ENCODE data around the gene DCXR. TPM values are rescaled to one million over a fixed set of nuclear protein-coding genes. Genes with fewer than 3 reads are reported as not detected.

Gene DCXR
- total RNA-seq, 2 donors from 2014 or later = 63.1 to 91.0 TPM

- ATAC-seq (replicated peaks) = no peak
- H3K4me1 Mint-ChIP-seq = no peaks in the 10 kb centered on the region
- no peak overlapping the region for H3K27ac Mint-ChIP-seq
- no peaks in the 10 kb centered on the region for H3K27me3 Mint-ChIP-seq
- no peaks in the 10 kb centered on the region for H3K36me3 Mint-ChIP-seq (ENCODE audit: low read depth)
- no peaks in the 10 kb centered on the region for H3K9me3 Mint-ChIP-seq
- no peak overlapping the region for H3K4me3 Mint-ChIP-seq
Measured at GRCh38 chr17:82001571-82002056, 35.9 kb downstream of the DCXR start.

- H3K4me1 Mint-ChIP-seq = no peaks in the 10 kb centered on the region
- H3K9me3 Mint-ChIP-seq = no peaks in the 10 kb centered on the region
- no peaks in the 10 kb centered on the region for H3K36me3 Mint-ChIP-seq (ENCODE audit: low read depth)
- no peak for ATAC-seq (replicated peaks)
- no peak overlapping the region for H3K4me3 Mint-ChIP-seq
- no peak overlapping the region for H3K27ac Mint-ChIP-seq
- H3K27me3 Mint-ChIP-seq = no peaks in the 10 kb centered on the region
Measured at GRCh38 chr17:82000803-82001570, 36.5 kb downstream of the DCXR start.

- H3K9me3 Mint-ChIP-seq = no peaks in the 10 kb centered on the region
- H3K27me3 Mint-ChIP-seq = no peaks in the 10 kb centered on the region
- no peak overlapping the region for H3K27ac Mint-ChIP-seq
- ATAC-seq (replicated peaks) = no peak
- H3K4me1 Mint-ChIP-seq = no peaks in the 10 kb centered on the region
- no peaks in the 10 kb centered on the region for H3K36me3 Mint-ChIP-seq (ENCODE audit: low read depth)
- H3K4me3 Mint-ChIP-seq = no peak overlapping the region
Measured at GRCh38 chr17:81999976-82000802, 37.3 kb downstream of the DCXR start.

- H3K27ac Mint-ChIP-seq = no peak overlapping the region
- no peaks in the 10 kb centered on the region for H3K4me1 Mint-ChIP-seq
- H3K4me3 Mint-ChIP-seq = no peak overlapping the region
- no peaks in the 10 kb centered on the region for H3K36me3 Mint-ChIP-seq (ENCODE audit: low read depth)
- H3K27me3 Mint-ChIP-seq = no peaks in the 10 kb centered on the region
- H3K9me3 Mint-ChIP-seq = no peaks in the 10 kb centered on the region
- no peak for ATAC-seq (replicated peaks)
Measured at GRCh38 chr17:81999587-81999975, 37.9 kb downstream of the DCXR start.

- H3K4me3 Mint-ChIP-seq = no peak overlapping the region
- H3K27ac Mint-ChIP-seq = peak overlapping the region; percentile 75
- no peaks in the 10 kb centered on the region for H3K4me1 Mint-ChIP-seq
- no peaks in the 10 kb centered on the region for H3K36me3 Mint-ChIP-seq (ENCODE audit: low read depth)
- no peaks in the 10 kb centered on the region for H3K9me3 Mint-ChIP-seq
- no peak for ATAC-seq (replicated peaks)
- no peaks in the 10 kb centered on the region for H3K27me3 Mint-ChIP-seq
Measured at GRCh38 chr17:81998691-81999438, 38.6 kb downstream of the DCXR start.

- H3K27me3 Mint-ChIP-seq = no peaks in the 10 kb centered on the region
- no peak for ATAC-seq (replicated peaks)
- peak overlapping the region; percentile 75 for H3K27ac Mint-ChIP-seq
Measured at GRCh38 chr17:81998212-81998611, 39.3 kb downstream of the DCXR start.

GRCh38 chr17:81996757-81997441, 40.6 kb downstream of the DCXR start:
- Mint-ChIP-seq H3K9me3 (no peaks in the 10 kb centered on the region), H3K4me3 (no peak overlapping the region), H3K27ac (no peak overlapping the region), H3K36me3 (ENCODE audit: low read depth) (no peaks in the 10 kb centered on the region), H3K27me3 (no peaks in the 10 kb centered on the region), H3K4me1 (no peaks in the 10 kb centered on the region)
- no peak for ATAC-seq (replicated peaks)

More at GRCh38 chr17:81998212-81998611, 39.3 kb downstream of the DCXR start:
- Mint-ChIP-seq H3K9me3 (no peaks in the 10 kb centered on the region), H3K36me3 (ENCODE audit: low read depth) (no peaks in the 10 kb centered on the region), H3K4me3 (no peak overlapping the region), H3K4me1 (no peaks in the 10 kb centered on the region)

- no peaks in the 10 kb centered on the region for H3K9me3 Mint-ChIP-seq
- H3K4me3 Mint-ChIP-seq = no peak overlapping the region
- no peak overlapping the region for H3K27ac Mint-ChIP-seq
- no peak for ATAC-seq (replicated peaks)
- no peaks in the 10 kb centered on the region for H3K36me3 Mint-ChIP-seq (ENCODE audit: low read depth)
- H3K4me1 Mint-ChIP-seq = no peaks in the 10 kb centered on the region
- H3K27me3 Mint-ChIP-seq = no peaks in the 10 kb centered on the region
Measured at GRCh38 chr17:81996232-81996756, 41.2 kb downstream of the DCXR start.

- Mint-ChIP-seq H3K4me1 (peaks cover under 1% of the 10 kb centered on the region), H3K27me3 (no peaks in the 10 kb centered on the region), H3K9me3 (no peaks in the 10 kb centered on the region), H3K36me3 (ENCODE audit: low read depth) (no peaks in the 10 kb centered on the region), H3K27ac (no peak overlapping the region), H3K4me3 (no peak overlapping the region)
- ATAC-seq (replicated peaks) = no peak
Measured at GRCh38 chr17:81995463-81996231, 41.9 kb downstream of the DCXR start.

GRCh38 chr17:81994593-81995462, 42.7 kb downstream of the DCXR start:
- Mint-ChIP-seq H3K27ac (no peak overlapping the region), H3K9me3 (no peaks in the 10 kb centered on the region)
- ATAC-seq (replicated peaks) = no peak

GRCh38 chr17:81993729-81994592, 43.5 kb downstream of the DCXR start:
- no peaks in the 10 kb centered on the region for H3K36me3 Mint-ChIP-seq (ENCODE audit: low read depth)
- no peaks in the 10 kb centered on the region for H3K9me3 Mint-ChIP-seq
- H3K27ac Mint-ChIP-seq = no peak overlapping the region
- H3K27me3 Mint-ChIP-seq = no peaks in the 10 kb centered on the region
- peaks cover 4% of the 10 kb centered on the region for H3K4me1 Mint-ChIP-seq
- no peak for ATAC-seq (replicated peaks)
- H3K4me3 Mint-ChIP-seq = no peak overlapping the region

More at GRCh38 chr17:81994593-81995462, 42.7 kb downstream of the DCXR start:
- Mint-ChIP-seq H3K36me3 (ENCODE audit: low read depth) (no peaks in the 10 kb centered on the region), H3K4me3 (no peak overlapping the region), H3K27me3 (no peaks in the 10 kb centered on the region), H3K4me1 (peaks cover 4% of the 10 kb centered on the region)
